GM23338 (cell line): Measurements from ENCODE around the gene C12orf60. TPM values are rescaled to one million over a fixed set of nuclear protein-coding genes. Genes with fewer than 3 reads are reported as not detected.

Experiments
- ATAC-seq: fragments of 200-7000 bp; cut with Tn5 transposase; 3 replicates; pipeline ENCODE4 v1.9.1; 2020
- DNase-seq: peaks from one replicate; pipeline ENCODE4 v3.0.0-alpha.2; 2015; ENCODE audit warnings: low spot score
- H2AFZ ChIP-seq: fragments of 200-600 bp; sonication (generic); 2 replicates; pipeline ENCODE4 v1.8.0; 2016; ENCODE audit warnings: antibody characterized with exemption, mild to moderate bottlenecking, moderate library complexity
- H3F3A ChIP-seq: fragments of 200-600 bp; sonication (generic); replicated peaks from 2 replicates; pipeline ENCODE4 v1.8.0; 2017; ENCODE audit warnings: antibody characterized with exemption, mixed run types, low read depth
- H3K27ac ChIP-seq: fragments of 200-600 bp; sonication (generic); 2 replicates; pipeline ENCODE4 v1.6.1; 2016; ENCODE audit warnings: low read depth
- H3K27me3 ChIP-seq: fragments of 200-600 bp; sonication (generic); 2 replicates; pipeline ENCODE4 v1.8.0; 2016; ENCODE audit warnings: mild to moderate bottlenecking, mixed run types, moderate library complexity; ENCODE audit not compliant: insufficient read depth
- H3K36me3 ChIP-seq: fragments of 200-600 bp; sonication (generic); 2 replicates; pipeline ENCODE4 v1.8.0; 2016; ENCODE audit warnings: mild to moderate bottlenecking; ENCODE audit not compliant: insufficient read depth
- H3K4me1 ChIP-seq: fragments of 200-600 bp; sonication (generic); 2 replicates; pipeline ENCODE4 v1.8.0; 2016; ENCODE audit warnings: mild to moderate bottlenecking, moderate library complexity; ENCODE audit not compliant: insufficient read depth
- H3K4me2 ChIP-seq: fragments of 200-600 bp; sonication (generic); 2 replicates; pipeline ENCODE4 v1.7.1; 2017; ENCODE audit warnings: mixed run types
- H3K4me3 ChIP-seq: fragments of 200-600 bp; sonication (generic); 2 replicates; pipeline ENCODE4 v1.6.1; 2016; ENCODE audit warnings: mixed run types
- H3K79me2 ChIP-seq: fragments of 200-600 bp; sonication (generic); replicated peaks from 2 replicates; pipeline ENCODE4 v1.8.0; 2017; ENCODE audit warnings: mild to moderate bottlenecking; ENCODE audit not compliant: insufficient read depth
- H3K9me2 ChIP-seq: fragments of 200-600 bp; sonication (generic); 2 replicates; pipeline ENCODE4 v1.8.0; 2017; ENCODE audit not compliant: insufficient read depth
- H4K20me1 ChIP-seq: fragments of 200-600 bp; sonication (generic); replicated peaks from 2 replicates; pipeline ENCODE4 v1.8.0; 2017; ENCODE audit warnings: mild to moderate bottlenecking; ENCODE audit not compliant: insufficient read depth
- H3K27ac Mint-ChIP-seq: 2 replicates; pipeline ENCODE4 v1.8.0; 2020; ENCODE audit warnings: inconsistent platforms, mild to moderate bottlenecking, moderate library complexity, mixed read lengths
- H3K27me3 Mint-ChIP-seq: 3 replicates; pipeline ENCODE4 v1.8.0; 2022; ENCODE audit warnings: low read depth, mild to moderate bottlenecking, moderate library complexity, mixed read lengths, inconsistent platforms; ENCODE audit not compliant: insufficient read depth, poor library complexity
- H3K36me3 Mint-ChIP-seq: 3 replicates; pipeline ENCODE4 v1.8.0; 2021; ENCODE audit warnings: low read depth, mild to moderate bottlenecking, inconsistent platforms, moderate library complexity, mixed read lengths
- H3K4me1 Mint-ChIP-seq: 3 replicates; pipeline ENCODE4 v1.8.0; 2020; ENCODE audit warnings: mild to moderate bottlenecking, inconsistent platforms, mixed read lengths
- H3K4me3 Mint-ChIP-seq: 3 replicates; pipeline ENCODE4 v1.8.0; 2021; ENCODE audit warnings: moderate library complexity, mild to moderate bottlenecking, inconsistent platforms, mixed read lengths
- H3K9me3 Mint-ChIP-seq: 3 replicates; pipeline ENCODE4 v1.8.0; 2020; ENCODE audit warnings: moderate library complexity, mild to moderate bottlenecking, inconsistent platforms, mixed read lengths
- CREB1 ChIP-seq: fragments of 250-450 bp; sonication (Bioruptor Pico); IDR thresholded peaks from 2 replicates; pipeline ENCODE4 v1.5.0; 2020; ENCODE audit warnings: low read depth, mild to moderate bottlenecking, moderate library complexity
- CTCF ChIP-seq, 2 experiments: fragments of 200-600 bp in 1 of 2; sonication (generic) in 1 of 2; conservative IDR thresholded peaks; 2 replicates each; pipeline versions ENCODE4 v1.5.1 to v1.6.1; 2016 to 2017; ENCODE audit warnings: antibody characterized with exemption in 2 of 2, low read depth in 2 of 2, mild to moderate bottlenecking in 2 of 2, moderate library complexity in 1 of 2
- EZH2 ChIP-seq: fragments of 200-600 bp; sonication (generic); IDR thresholded peaks from one replicate; pipeline ENCODE4 v1.8.0; 2017; ENCODE audit warnings: antibody characterized with exemption, mild to moderate bottlenecking, low read depth; ENCODE audit not compliant: unreplicated experiment
- EZH2phosphoT487 ChIP-seq: fragments of 200-600 bp; sonication (generic); IDR thresholded peaks from one replicate; pipeline ENCODE4 v1.8.1; 2018; ENCODE audit warnings: antibody characterized with exemption; ENCODE audit not compliant: unreplicated experiment
- JUNB ChIP-seq: IDR thresholded peaks from one replicate; pipeline ENCODE4 v1.6.1; 2016; ENCODE audit warnings: antibody characterized with exemption; ENCODE audit not compliant: unreplicated experiment
- NANOG ChIP-seq: IDR thresholded peaks from 2 replicates; pipeline ENCODE4 v1.6.1; 2016; ENCODE audit warnings: antibody characterized with exemption, borderline replicate concordance
- POLR2AphosphoS5 ChIP-seq: IDR thresholded peaks from 2 replicates; pipeline ENCODE4 v1.6.1; 2016; ENCODE audit warnings: antibody characterized with exemption, low read depth
- STAT1 ChIP-seq: IDR thresholded peaks from one replicate; pipeline ENCODE4 v1.6.1; 2016; ENCODE audit warnings: antibody characterized with exemption; ENCODE audit not compliant: unreplicated experiment
- ZNF331 ChIP-seq: fragments of 250-450 bp; sonication (Bioruptor Pico); IDR thresholded peaks from 2 replicates; pipeline ENCODE4 v1.5.0; 2020; ENCODE audit warnings: low read depth, mild to moderate bottlenecking, moderate library complexity
- ZNF462 ChIP-seq: fragments of 250-450 bp; sonication (Bioruptor Pico); IDR thresholded peaks from 2 replicates; pipeline ENCODE4 v1.5.0; 2020; ENCODE audit warnings: mild to moderate bottlenecking, moderate library complexity
- polyA plus RNA-seq: library from polyadenylated mRNA; unstranded; fragments of >200 nt; fragmentation: Nextera tagmentation; extraction: Ambion mirVana; gene quantifications from 2 replicates; pipeline ENCODE4 v1.2.1, GENCODE V29; 2016
- total RNA-seq: library from RNA; depleted of rRNA; stranded (reverse); fragments of >200 nt; shearing (Covaris generic); gene quantifications from 2 replicates; pipeline ENCODE4 v1.2.3, GENCODE V29; 2014

The C12orf60 gene
- total and polyA plus RNA-seq, 2 experiments from 2014 or later = 1.7 to 2.3 TPM

DNA sequence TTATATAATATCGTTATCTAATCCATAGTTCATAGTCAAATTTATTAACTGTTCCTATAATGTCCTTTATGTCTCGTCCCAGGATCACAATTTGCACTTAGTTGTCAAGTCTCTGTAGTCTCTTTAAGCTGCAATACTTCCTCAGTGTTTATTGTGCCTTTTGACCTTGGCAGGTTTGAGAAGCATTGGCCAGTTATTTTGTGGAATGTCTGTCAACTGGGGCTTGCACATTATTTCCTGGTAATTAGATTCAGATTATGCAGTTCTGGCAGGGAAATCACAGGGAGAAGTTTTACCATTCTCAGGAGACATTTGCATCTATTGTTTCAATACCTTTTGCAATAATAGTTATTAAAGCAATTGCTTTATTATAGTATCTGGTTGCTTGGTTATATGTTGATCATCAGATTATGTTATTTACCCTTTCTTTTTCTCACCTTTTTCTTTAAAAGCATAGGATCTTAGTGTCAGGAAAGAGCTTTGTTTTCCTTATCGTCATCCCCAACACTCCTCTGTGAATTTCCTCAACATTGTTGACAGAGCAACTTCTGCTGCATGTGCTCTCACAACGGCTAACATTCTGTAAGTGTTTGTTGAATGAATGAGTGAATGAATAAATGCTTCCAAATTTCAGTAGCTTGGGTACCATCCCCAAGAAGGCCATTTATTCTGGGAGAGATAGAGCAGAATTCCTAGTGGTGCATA lies 43.6 kb downstream of the C12orf60 start:
- TF ChIP-seq CREB1 (CRISPR knock-in tag) (no peak), STAT1 (no peak)
- Histone ChIP-seq H3K36me3 (no peaks in the 10 kb centered on the region), H3K27me3 (no peaks in the 10 kb centered on the region), H3K4me2 (no peak overlapping the region), H3F3A (no peaks in the 10 kb centered on the region), H3K4me3 (no peak overlapping the region), H2AFZ (no peak overlapping the region), H3K9me2 (no peaks in the 10 kb centered on the region), H3K79me2 (no peaks in the 10 kb centered on the region), H4K20me1 (no peaks in the 10 kb centered on the region), H3K27ac (no peak overlapping the region), H3K4me1 (no peaks in the 10 kb centered on the region)
- Mint-ChIP-seq H3K4me3 (no peak overlapping the region), H3K4me1 (no peaks in the 10 kb centered on the region), H3K27me3 (peaks cover 3% of the 10 kb centered on the region), H3K9me3 (no peaks in the 10 kb centered on the region), H3K27ac (no peak overlapping the region), H3K36me3 (no peaks in the 10 kb centered on the region)
- ATAC-seq (no peak), DNase-seq (no peak)

GRCh38 chr12:14849661-14850060 lies 46.2 kb downstream of the C12orf60 start:
- H3K36me3 Mint-ChIP-seq = no peaks in the 10 kb centered on the region
- H3K9me2 ChIP-seq = no peaks in the 10 kb centered on the region
- DNase-seq (no peak), ATAC-seq (no peak)
- no peak overlapping the region for H3K4me3 ChIP-seq
- no peak overlapping the region for H3K4me2 ChIP-seq
- H3F3A ChIP-seq = no peaks in the 10 kb centered on the region
- H3K27ac ChIP-seq = no peak overlapping the region
- H2AFZ ChIP-seq = no peak overlapping the region
- peaks cover 11% of the 10 kb centered on the region for H3K4me1 Mint-ChIP-seq
- H4K20me1 ChIP-seq = no peaks in the 10 kb centered on the region
- no peak overlapping the region for H3K27ac Mint-ChIP-seq
- no peaks in the 10 kb centered on the region for H3K79me2 ChIP-seq
- no peaks in the 10 kb centered on the region for H3K36me3 ChIP-seq
- peaks cover 3% of the 10 kb centered on the region for H3K27me3 Mint-ChIP-seq
- H3K9me3 Mint-ChIP-seq = no peaks in the 10 kb centered on the region
- H3K27me3 ChIP-seq = no peaks in the 10 kb centered on the region
- H3K4me3 Mint-ChIP-seq = no peak overlapping the region
- H3K4me1 ChIP-seq = peaks cover 13% of the 10 kb centered on the region; the same call in 1 of the 2 replicates
- TF ChIP-seq ZNF462 (CRISPR knock-in tag) (no peak), CTCF (conservative IDR thresholded peaks at IDR 0.05; ENCODE audit: low read depth in 2 of 2) (no peak), EZH2phosphoT487 (no peak), NANOG (no peak), EZH2 (no peak), ZNF331 (no peak), POLR2AphosphoS5 (no peak), STAT1 (no peak), CREB1 (CRISPR knock-in tag) (no peak), JUNB (no peak)
